Measurements from ENCODE around the gene SWI5.

SWI5 gene

GRCh38 chr9:128314697-128315096 is 38.6 kb downstream of the SWI5 start:
- Histone ChIP-seq H2BK5ac (ENCODE audit: low read depth, low read length, poor library complexity, severe bottlenecking) (no peak overlapping the region), H3K4me1 (ENCODE audit: control insufficient read depth, insufficient read depth, low read depth, low read length) (no peaks in the 10 kb centered on the region), H3K4me2 (ENCODE audit: low read length, poor library complexity, severe bottlenecking) (no peak overlapping the region)

GRCh38 chr9:128316421-128316820 is 40.3 kb downstream of the SWI5 start:
- H2BK15ac ChIP-seq (ENCODE audit: low read depth, poor library complexity, severe bottlenecking): no peak overlapping the region
- H3K36me3 ChIP-seq (ENCODE audit: control insufficient read depth in 1 of 2, insufficient read depth in 2 of 2, low read depth in 1 of 2, low read length in 2 of 2): peaks cover 43 to 49% of the 10 kb centered on the region in 2 experiments
- no peak overlapping the region for H3K18ac ChIP-seq (ENCODE audit: low read depth in 1 of 2, low read length in 2 of 2)
- H3K79me1 ChIP-seq (replicated peaks; ENCODE audit: low read length, poor library complexity, severe bottlenecking): peaks cover 14% of the 10 kb centered on the region
- H3K9me3 ChIP-seq (ENCODE audit: control insufficient read depth, low read length): no peaks in the 10 kb centered on the region
- no peak for DNase-seq
- H2AK5ac ChIP-seq (ENCODE audit: low read length, severe bottlenecking): no peak overlapping the region
- H3K27me3 ChIP-seq (ENCODE audit: control insufficient read depth in 1 of 2, insufficient read depth in 1 of 2, low read length in 2 of 2): no peaks in the 10 kb centered on the region
- 88% methylated on average over 7 of the region's 9 CpGs for WGBS
- no peak overlapping the region for H2AFZ ChIP-seq (ENCODE audit: low read depth, low read length)
- no peak overlapping the region for H3K23ac ChIP-seq (ENCODE audit: low read length in 2 of 2)
- no peak overlapping the region for H3K4me3 ChIP-seq (ENCODE audit: insufficient read depth in 1 of 2, low read depth in 1 of 2, low read length in 2 of 2)
- H4K8ac ChIP-seq (ENCODE audit: low read length): no peak overlapping the region
- H3K14ac ChIP-seq (ENCODE audit: low read length in 2 of 2): no peak overlapping the region
- H3K4me2 ChIP-seq (ENCODE audit: low read length, poor library complexity, severe bottlenecking): no peak overlapping the region
- H3K9ac ChIP-seq (ENCODE audit: low read length): no peak overlapping the region
- no peak overlapping the region for H2BK12ac ChIP-seq (ENCODE audit: low read length in 2 of 2)
- H2BK5ac ChIP-seq (ENCODE audit: low read depth, low read length, poor library complexity, severe bottlenecking): no peak overlapping the region
- H3K4me1 ChIP-seq (ENCODE audit: control insufficient read depth, insufficient read depth, low read depth, low read length): peaks cover 2% of the 10 kb centered on the region
- H3K4ac ChIP-seq (ENCODE audit: low read depth in 1 of 2, low read length in 2 of 2): no peak overlapping the region
- no peak overlapping the region for H2BK120ac ChIP-seq (ENCODE audit: low read depth, low read length)
- H4K91ac ChIP-seq (ENCODE audit: low read length): no peak overlapping the region
- H3K27ac ChIP-seq (ENCODE audit: low read length, poor library complexity, severe bottlenecking): no peak overlapping the region

More at GRCh38 chr9:128314697-128315096, 38.6 kb downstream of the SWI5 start:
- Histone ChIP-seq H3K14ac (ENCODE audit: low read length in 2 of 2) (no peak overlapping the region), H3K9ac (ENCODE audit: low read length) (no peak overlapping the region), H3K79me1 (replicated peaks; ENCODE audit: low read length, poor library complexity, severe bottlenecking) (peaks cover 9% of the 10 kb centered on the region), H2BK120ac (ENCODE audit: low read depth, low read length) (no peak overlapping the region), H2BK12ac (ENCODE audit: low read length in 2 of 2) (no peak overlapping the region), H3K4ac (ENCODE audit: low read depth in 1 of 2, low read length in 2 of 2) (no peak overlapping the region), H3K9me3 (ENCODE audit: control insufficient read depth, low read length) (no peaks in the 10 kb centered on the region), H2AFZ (ENCODE audit: low read depth, low read length) (no peak overlapping the region), H3K23ac (ENCODE audit: low read length in 2 of 2) (no peak overlapping the region), H2AK5ac (ENCODE audit: low read length, severe bottlenecking) (no peak overlapping the region), H3K18ac (ENCODE audit: low read depth in 1 of 2, low read length in 2 of 2) (no peak overlapping the region), H4K8ac (ENCODE audit: low read length) (no peak overlapping the region), H2BK15ac (ENCODE audit: low read depth, poor library complexity, severe bottlenecking) (no peak overlapping the region), H3K4me3 (ENCODE audit: insufficient read depth in 1 of 2, low read depth in 1 of 2, low read length in 2 of 2) (no peak overlapping the region), H3K36me3 (ENCODE audit: control insufficient read depth in 1 of 2, insufficient read depth in 2 of 2, low read depth in 1 of 2, low read length in 2 of 2) (peaks cover 59 to 60% of the 10 kb centered on the region in 2 experiments), H3K27me3 (ENCODE audit: control insufficient read depth in 1 of 2, insufficient read depth in 1 of 2, low read length in 2 of 2) (no peaks in the 10 kb centered on the region), H3K27ac (ENCODE audit: low read length, poor library complexity, severe bottlenecking) (no peak overlapping the region), H4K91ac (ENCODE audit: low read length) (no peak overlapping the region)
- 91% methylated on average over 3 of the region's 4 CpGs for WGBS
- DNase-seq: no peak

- H2BK5ac ChIP-seq (ENCODE audit: low read depth, low read length, poor library complexity, severe bottlenecking): no peak overlapping the region
- no peak for DNase-seq
- no peak overlapping the region for H4K8ac ChIP-seq (ENCODE audit: low read length)
- H3K14ac ChIP-seq (ENCODE audit: low read length in 2 of 2): no peak overlapping the region
- no peaks in the 10 kb centered on the region for H3K27me3 ChIP-seq (ENCODE audit: control insufficient read depth in 1 of 2, insufficient read depth in 1 of 2, low read length in 2 of 2)
- no peak overlapping the region for H3K4me2 ChIP-seq (ENCODE audit: low read length, poor library complexity, severe bottlenecking)
- no peak overlapping the region for H3K27ac ChIP-seq (ENCODE audit: low read length, poor library complexity, severe bottlenecking)
- H3K79me1 ChIP-seq (replicated peaks; ENCODE audit: low read length, poor library complexity, severe bottlenecking): peaks cover 20% of the 10 kb centered on the region
- no peak overlapping the region for H3K4me3 ChIP-seq (ENCODE audit: insufficient read depth in 1 of 2, low read depth in 1 of 2, low read length in 2 of 2)
- H3K4me1 ChIP-seq (ENCODE audit: control insufficient read depth, insufficient read depth, low read depth, low read length): peaks cover 5% of the 10 kb centered on the region
- H2AFZ ChIP-seq (ENCODE audit: low read depth, low read length): no peak overlapping the region
- H3K9ac ChIP-seq (ENCODE audit: low read length): no peak overlapping the region
- no peak overlapping the region for H3K23ac ChIP-seq (ENCODE audit: low read length in 2 of 2)
- H3K36me3 ChIP-seq (ENCODE audit: control insufficient read depth in 1 of 2, insufficient read depth in 2 of 2, low read depth in 1 of 2, low read length in 2 of 2): peaks cover 38 to 47% of the 10 kb centered on the region in 2 experiments
- WGBS: 93% methylated on average over 2 of the region's 2 CpGs
- no peak overlapping the region for H4K91ac ChIP-seq (ENCODE audit: low read length)
- H2BK120ac ChIP-seq (ENCODE audit: low read depth, low read length): no peak overlapping the region
- no peak overlapping the region for H2BK12ac ChIP-seq (ENCODE audit: low read length in 2 of 2)
- H3K9me3 ChIP-seq (ENCODE audit: control insufficient read depth, low read length): no peaks in the 10 kb centered on the region
- H2AK5ac ChIP-seq (ENCODE audit: low read length, severe bottlenecking): no peak overlapping the region
- H3K18ac ChIP-seq (ENCODE audit: low read depth in 1 of 2, low read length in 2 of 2): no peak overlapping the region
- H2BK15ac ChIP-seq (ENCODE audit: low read depth, poor library complexity, severe bottlenecking): no peak overlapping the region
- H3K4ac ChIP-seq (ENCODE audit: low read depth in 1 of 2, low read length in 2 of 2): no peak overlapping the region
Observed at GRCh38 chr9:128317629-128318028, 41.6 kb downstream of the SWI5 start.

- Histone ChIP-seq H3K18ac (ENCODE audit: low read depth in 1 of 2, low read length in 2 of 2) (no peak overlapping the region), H3K9ac (ENCODE audit: low read length) (peak overlapping the region; percentile 93), H3K27me3 (ENCODE audit: control insufficient read depth in 1 of 2, insufficient read depth in 1 of 2, low read length in 2 of 2) (no peaks in the 10 kb centered on the region), H3K9me3 (ENCODE audit: control insufficient read depth, low read length) (no peaks in the 10 kb centered on the region), H3K36me3 (ENCODE audit: control insufficient read depth in 1 of 2, insufficient read depth in 2 of 2, low read depth in 1 of 2, low read length in 2 of 2) (peaks cover 29 to 43% of the 10 kb centered on the region in 2 experiments), H3K4me2 (ENCODE audit: low read length, poor library complexity, severe bottlenecking) (peak overlapping the region; percentile 72), H2BK12ac (ENCODE audit: low read length in 2 of 2) (no peak overlapping the region), H2BK120ac (ENCODE audit: low read depth, low read length) (no peak overlapping the region), H3K4me1 (ENCODE audit: control insufficient read depth, insufficient read depth, low read depth, low read length) (peaks cover 12% of the 10 kb centered on the region), H2AK5ac (ENCODE audit: low read length, severe bottlenecking) (peak overlapping the region; percentile 0), H3K14ac (ENCODE audit: low read length in 2 of 2) (no peak overlapping the region), H3K79me1 (replicated peaks; ENCODE audit: low read length, poor library complexity, severe bottlenecking) (peaks cover 31% of the 10 kb centered on the region), H3K23ac (ENCODE audit: low read length in 2 of 2) (no peak overlapping the region), H2AFZ (ENCODE audit: low read depth, low read length) (no peak overlapping the region), H4K91ac (ENCODE audit: low read length) (no peak overlapping the region), H2BK5ac (ENCODE audit: low read depth, low read length, poor library complexity, severe bottlenecking) (no peak overlapping the region), H3K4ac (ENCODE audit: low read depth in 1 of 2, low read length in 2 of 2) (no peak overlapping the region), H3K4me3 (ENCODE audit: insufficient read depth in 1 of 2, low read depth in 1 of 2, low read length in 2 of 2) (peak overlapping the region in 1 of 2 experiments; percentile 91), H4K8ac (ENCODE audit: low read length) (no peak overlapping the region), H2BK15ac (ENCODE audit: low read depth, poor library complexity, severe bottlenecking) (no peak overlapping the region), H3K27ac (ENCODE audit: low read length, poor library complexity, severe bottlenecking) (no peak overlapping the region)
- DNase-seq: no peak
- 93% methylated on average over 4 of the region's 7 CpGs for WGBS
Observed at GRCh38 chr9:128321343-128321742, 45.3 kb downstream of the SWI5 start.
